Testis (tissue), 2 donors: ENCODE data around the gene TEX52.

Experiments used
- CTCF ChIP-seq, 3 experiments: fragments of 450-650 bp in 2 of 3; fragments of 200-600 bp in 1 of 3; sonication (generic) in 1 of 3; IDR thresholded peaks; one replicate each; pipeline ENCODE4 v1.5.1; 2016 to 2019; ENCODE audit warnings: antibody characterized with exemption in 3 of 3, mild to moderate bottlenecking in 2 of 3, moderate library complexity in 1 of 3
- POLR2A ChIP-seq: fragments of 450-650 bp; IDR thresholded peaks from one replicate; pipeline ENCODE4 v1.6.1; 2017; ENCODE audit warnings: antibody characterized with exemption, mild to moderate bottlenecking, moderate library complexity

DNA sequence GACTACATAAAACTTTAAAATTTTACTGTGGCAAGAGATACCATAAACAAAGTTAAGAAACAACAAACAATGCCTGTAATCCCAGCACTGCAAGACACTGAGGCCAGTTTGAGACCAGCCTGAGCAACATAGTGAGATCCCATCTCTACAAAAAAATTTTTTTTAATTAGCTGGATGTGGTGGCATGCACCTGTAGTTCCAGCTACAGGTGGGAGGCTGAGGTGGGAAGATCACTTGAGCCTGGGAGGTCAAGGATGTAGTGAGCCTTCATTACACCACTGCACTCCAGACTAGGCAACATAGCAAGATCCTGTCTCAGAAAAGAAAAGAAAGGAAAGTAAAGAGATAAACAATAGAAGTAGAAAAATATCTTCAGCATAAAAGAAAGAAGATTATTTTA, 3.3 kb upstream of the TEX52 start:
- TF ChIP-seq CTCF (IDR thresholded peaks at IDR 0.05) (no peak), POLR2A (no peak)
